ENCODE measurements around the gene XIRP1.

DNA sequence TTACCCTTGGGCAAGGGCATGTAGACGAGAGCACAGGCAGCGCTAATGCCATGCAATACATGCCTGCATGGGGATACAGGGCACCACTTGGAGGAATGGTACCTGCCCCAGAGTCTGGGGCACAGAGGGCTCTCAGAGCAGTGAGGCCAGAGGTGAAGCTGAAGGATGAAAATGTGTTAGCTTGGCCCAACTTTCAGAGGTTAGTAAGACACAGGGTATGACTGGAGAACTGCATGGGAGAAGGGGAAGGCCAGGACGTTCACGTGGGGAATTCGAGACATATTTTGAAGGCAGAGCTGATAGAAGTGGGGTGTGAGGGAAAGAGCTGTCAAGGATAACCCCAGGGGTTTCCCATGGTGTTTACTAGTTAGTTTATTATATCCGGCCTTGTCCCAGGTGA is 58.6 kb downstream of the XIRP1 start:
- no peak for TF ChIP-seq TOX (CRISPR knock-in tag; IDR thresholded peaks at IDR 0.05; ENCODE audit: borderline replicate concordance)
- TF ChIP-seq ZNF70 (CRISPR knock-in tag; IDR thresholded peaks at IDR 0.05): no peak
- TF ChIP-seq ESRRG (CRISPR knock-in tag; IDR thresholded peaks at IDR 0.05): no peak
- TF ChIP-seq ZNF565 (CRISPR knock-in tag; conservative IDR thresholded peaks at IDR 0.05; ENCODE audit: low read depth): no peak
- TF ChIP-seq, protein P1, sequence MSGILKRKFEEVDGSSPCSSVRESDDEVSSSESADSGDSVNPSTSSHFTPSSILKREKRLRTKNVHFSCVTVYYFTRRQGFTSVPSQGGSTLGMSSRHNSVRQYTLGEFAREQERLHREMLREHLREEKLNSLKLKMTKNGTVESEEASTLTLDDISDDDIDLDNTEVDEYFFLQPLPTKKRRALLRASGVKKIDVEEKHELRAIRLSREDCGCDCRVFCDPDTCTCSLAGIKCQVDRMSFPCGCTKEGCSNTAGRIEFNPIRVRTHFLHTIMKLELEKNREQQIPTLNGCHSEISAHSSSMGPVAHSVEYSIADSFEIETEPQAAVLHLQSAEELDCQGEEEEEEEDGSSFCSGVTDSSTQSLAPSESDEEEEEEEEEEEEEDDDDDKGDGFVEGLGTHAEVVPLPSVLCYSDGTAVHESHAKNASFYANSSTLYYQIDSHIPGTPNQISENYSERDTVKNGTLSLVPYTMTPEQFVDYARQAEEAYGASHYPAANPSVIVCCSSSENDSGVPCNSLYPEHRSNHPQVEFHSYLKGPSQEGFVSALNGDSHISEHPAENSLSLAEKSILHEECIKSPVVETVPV (CRISPR knock-in tag; IDR thresholded peaks at IDR 0.05): no peak
- TF ChIP-seq ARNTL (CRISPR knock-in tag; IDR thresholded peaks at IDR 0.05; ENCODE audit: borderline replicate concordance, low read depth): no peak
- TF ChIP-seq, protein P2, sequence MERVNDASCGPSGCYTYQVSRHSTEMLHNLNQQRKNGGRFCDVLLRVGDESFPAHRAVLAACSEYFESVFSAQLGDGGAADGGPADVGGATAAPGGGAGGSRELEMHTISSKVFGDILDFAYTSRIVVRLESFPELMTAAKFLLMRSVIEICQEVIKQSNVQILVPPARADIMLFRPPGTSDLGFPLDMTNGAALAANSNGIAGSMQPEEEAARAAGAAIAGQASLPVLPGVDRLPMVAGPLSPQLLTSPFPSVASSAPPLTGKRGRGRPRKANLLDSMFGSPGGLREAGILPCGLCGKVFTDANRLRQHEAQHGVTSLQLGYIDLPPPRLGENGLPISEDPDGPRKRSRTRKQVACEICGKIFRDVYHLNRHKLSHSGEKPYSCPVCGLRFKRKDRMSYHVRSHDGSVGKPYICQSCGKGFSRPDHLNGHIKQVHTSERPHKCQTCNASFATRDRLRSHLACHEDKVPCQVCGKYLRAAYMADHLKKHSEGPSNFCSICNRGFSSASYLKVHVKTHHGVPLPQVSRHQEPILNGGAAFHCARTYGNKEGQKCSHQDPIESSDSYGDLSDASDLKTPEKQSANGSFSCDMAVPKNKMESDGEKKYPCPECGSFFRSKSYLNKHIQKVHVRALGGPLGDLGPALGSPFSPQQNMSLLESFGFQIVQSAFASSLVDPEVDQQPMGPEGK (CRISPR knock-in tag; IDR thresholded peaks at IDR 0.05; ENCODE audit: borderline replicate concordance): no peak
- TF ChIP-seq ZFP30 (CRISPR knock-in tag; IDR thresholded peaks at IDR 0.05): no peak
- no peak for TF ChIP-seq BACH2 (CRISPR knock-in tag; IDR thresholded peaks at IDR 0.05; ENCODE audit: borderline replicate concordance)
- TF ChIP-seq, protein P3, sequence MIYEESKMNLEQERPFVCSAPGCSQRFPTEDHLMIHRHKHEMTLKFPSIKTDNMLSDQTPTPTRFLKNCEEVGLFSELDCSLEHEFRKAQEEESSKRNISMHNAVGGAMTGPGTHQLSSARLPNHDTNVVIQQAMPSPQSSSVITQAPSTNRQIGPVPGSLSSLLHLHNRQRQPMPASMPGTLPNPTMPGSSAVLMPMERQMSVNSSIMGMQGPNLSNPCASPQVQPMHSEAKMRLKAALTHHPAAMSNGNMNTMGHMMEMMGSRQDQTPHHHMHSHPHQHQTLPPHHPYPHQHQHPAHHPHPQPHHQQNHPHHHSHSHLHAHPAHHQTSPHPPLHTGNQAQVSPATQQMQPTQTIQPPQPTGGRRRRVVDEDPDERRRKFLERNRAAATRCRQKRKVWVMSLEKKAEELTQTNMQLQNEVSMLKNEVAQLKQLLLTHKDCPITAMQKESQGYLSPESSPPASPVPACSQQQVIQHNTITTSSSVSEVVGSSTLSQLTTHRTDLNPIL (CRISPR knock-in tag; IDR thresholded peaks at IDR 0.05; ENCODE audit: low read depth): no peak
